HepG2 (cell line): ENCODE results near the gene MALRD1. TPM values are rescaled to one million over a fixed set of nuclear protein-coding genes. Genes with fewer than 3 reads are reported as not detected.

Source experiments
- ATAC-seq: fragments of 200-7000 bp; cut with Tn5 transposase; 3 replicates; pipeline ENCODE4 v1.9.1; 2020; ENCODE audit warnings: mild to moderate bottlenecking, moderate library complexity
- BruUV-seq: library from RNA; stranded (reverse); fragments of 400-500 nt; replicated peaks from 2 replicates; lab custom pipeline; 2021; lab: Mats Ljungman, UMichigan
- CTCF ChIA-PET: fragments of 300-600 bp; formaldehyde crosslinking; extraction: SDS; loops from one replicate; lab custom pipeline; 2021; ENCODE audit warnings: low total read pairs, inconsistent platforms, low intra/inter-chr PET ratio; lab: Yijun Ruan, JAX
- POLR2A ChIA-PET: fragments of 350-600 bp; sonication (Branson Sonifier 250); formaldehyde crosslinking; loops from one replicate; lab custom pipeline; 2020; ENCODE audit warnings: antibody characterized with exemption, inconsistent platforms; lab: Yijun Ruan, JAX
- DNase-seq: peaks from one replicate; pipeline ENCODE4 v3.0.0-alpha.2; 2015; ENCODE audit warnings: low spot score
- FAIRE-seq: peaks from 3 replicates; lab custom pipeline; 2011; peaks lifted over from hg19 to GRCh38; lab: Jason Lieb, UNC
- H2AFZ ChIP-seq: one replicate; pipeline ENCODE4 v1.6.1; 2011; ENCODE audit warnings: low read length, inconsistent platforms
- H3K27ac ChIP-seq: fragments of 300-600 bp; 3 replicates; pipeline ENCODE4 v1.8.0; 2011; ENCODE audit warnings: mixed run types, mild to moderate bottlenecking, mixed read lengths, low read length, inconsistent platforms; ENCODE audit not compliant: insufficient read depth; ENCODE audit errors: extremely low read length
- H3K27me3 ChIP-seq, 2 experiments: fragments of 200-600 bp in 1 of 2; 2 replicates in 1 of 2; 3 replicates in 1 of 2; pipeline versions ENCODE4 v1.6.0 to v1.8.0; 2011; ENCODE audit warnings: low read length in 2 of 2, mild to moderate bottlenecking in 2 of 2, moderate library complexity in 2 of 2, inconsistent platforms in 1 of 2; ENCODE audit not compliant: insufficient read depth in 2 of 2, control insufficient read depth in 1 of 2
- H3K36me3 ChIP-seq, 2 experiments: fragments of 200-600 bp in 1 of 2; replicated peaks in 1 of 2; 2 replicates in 1 of 2; 3 replicates in 1 of 2; pipeline versions ENCODE4 v1.5.1 to v1.8.0; 2011; ENCODE audit warnings: low read length in 2 of 2, inconsistent platforms in 1 of 2; ENCODE audit not compliant: insufficient read depth in 2 of 2, control insufficient read depth in 1 of 2
- H3K4me1 ChIP-seq: 2 replicates; pipeline ENCODE4 v1.5.1; 2012; ENCODE audit warnings: low read length, inconsistent platforms; ENCODE audit not compliant: insufficient read depth
- H3K4me2 ChIP-seq: 2 replicates; pipeline ENCODE4 v1.6.0; 2011; ENCODE audit warnings: low read depth, low read length, inconsistent platforms
- H3K4me3 ChIP-seq, 3 experiments: fragments of 200-600 bp in 1 of 3; sonication (generic), shearing (Covaris generic) in 1 of 3; replicated peaks in 1 of 3; 2 replicates each; pipeline ENCODE4 v1.5.1; 2011 to 2016; ENCODE audit warnings: low read length in 3 of 3, inconsistent platforms in 2 of 3, low read depth in 2 of 3, mild to moderate bottlenecking in 2 of 3, control low read depth in 1 of 3, mixed read lengths in 1 of 3; ENCODE audit not compliant: insufficient read depth in 1 of 3
- H3K79me2 ChIP-seq: one replicate; pipeline ENCODE4 v1.6.1; 2011; ENCODE audit warnings: low read length, inconsistent platforms; ENCODE audit not compliant: insufficient read depth
- H3K9ac ChIP-seq: 2 replicates; pipeline ENCODE4 v1.6.0; 2011; ENCODE audit warnings: mild to moderate bottlenecking, low read depth, low read length, inconsistent platforms; ENCODE audit not compliant: insufficient read depth
- H3K9me3 ChIP-seq: 2 replicates; pipeline ENCODE4 v1.5.1; 2012; ENCODE audit warnings: mild to moderate bottlenecking, low read length
- H4K20me1 ChIP-seq: 2 replicates; pipeline ENCODE4 v1.6.0; 2011; ENCODE audit warnings: inconsistent platforms, mild to moderate bottlenecking, low read length, moderate library complexity; ENCODE audit not compliant: insufficient read depth
- BCL6 ChIP-seq: IDR thresholded peaks from 2 replicates; pipeline ENCODE4 v1.6.1; 2016; ENCODE audit warnings: missing genetic modification reagents, missing compliant biosample characterization
- CREM ChIP-seq, 2 experiments: sonication (generic) in 1 of 2; formaldehyde crosslinking in 1 of 2; IDR thresholded peaks; 2 replicates each; pipeline versions ENCODE4 v1.4.0 to v1.6.1; 2016 to 2020; ENCODE audit warnings: antibody characterized with exemption in 1 of 2, mild to moderate bottlenecking in 1 of 2, missing genetic modification reagents in 1 of 2
- DNMT3B ChIP-seq: conservative IDR thresholded peaks from 2 replicates; pipeline ENCODE4 v1.6.1; 2016; ENCODE audit warnings: missing biosample characterization, control low read depth
- ESRRA ChIP-seq: sonication (generic); formaldehyde crosslinking; IDR thresholded peaks from 2 replicates; pipeline ENCODE4 v1.5.1; 2020; ENCODE audit warnings: mild to moderate bottlenecking, low read depth, missing genetic modification reagents
- LBX2 ChIP-seq: sonication (generic); formaldehyde crosslinking; IDR thresholded peaks from 2 replicates; pipeline ENCODE4 v1.5.0; 2020; ENCODE audit warnings: missing genetic modification reagents, mild to moderate bottlenecking, borderline replicate concordance
- SCMH1 ChIP-seq: sonication (generic); formaldehyde crosslinking; IDR thresholded peaks from 2 replicates; pipeline ENCODE4 v1.9.0; 2021; ENCODE audit warnings: missing genetic modification reagents, mild to moderate bottlenecking, borderline replicate concordance
- SP2 ChIP-seq: sonication (generic); formaldehyde crosslinking; IDR thresholded peaks from 2 replicates; pipeline ENCODE4 v1.5.1; 2020; ENCODE audit warnings: mild to moderate bottlenecking, missing genetic modification reagents
- TBX3 ChIP-seq: fragments of 450-650 bp; IDR thresholded peaks from 2 replicates; pipeline ENCODE4 v1.6.1; 2017; ENCODE audit warnings: antibody characterized with exemption, mild to moderate bottlenecking, inconsistent platforms, borderline replicate concordance
- ZNF296 ChIP-seq: sonication (generic); formaldehyde crosslinking; conservative IDR thresholded peaks from 2 replicates; pipeline ENCODE4 v1.5.0; 2020; ENCODE audit warnings: mild to moderate bottlenecking, missing genetic modification reagents
- ZNF619 ChIP-seq: sonication (generic); formaldehyde crosslinking; IDR thresholded peaks from 2 replicates; pipeline ENCODE4 v1.4.0; 2020; ENCODE audit warnings: mild to moderate bottlenecking, missing genetic modification reagents
- ZNF784 ChIP-seq: sonication (generic); formaldehyde crosslinking; IDR thresholded peaks from 2 replicates; pipeline ENCODE4 v1.5.1; 2020; ENCODE audit warnings: missing genetic modification reagents, mild to moderate bottlenecking, borderline replicate concordance
- WGBS: methylation state at CpG from one replicate; pipeline ENCODE4 v1.1.6; 2017; ENCODE audit warnings: low lambda C conversion rate; 5-methylcytosine and 5-hydroxymethylcytosine counted together
- in situ Hi-C: cut with HindIII; loops from 2 replicates; pipeline ENCODE4 v1.10.0; 2017; ENCODE audit warnings: low pct_unique_long_range_greater_than_20kb; ENCODE audit not compliant: extremely low pct_ligation_motif_present
- intact Hi-C: fragments of 100-400 bp; cut with micrococcal nuclease; formaldehyde crosslinking; loops from one replicate; pipeline ENCODE4 v1.10.0; 2022; ENCODE audit not compliant: unreplicated experiment
- polyA plus RNA-seq, 8 experiments: library from polyadenylated mRNA; depleted of rRNA in 3 of 8; stranded (reverse) in 7 of 8; unstranded in 1 of 8; fragments of >200 nt; fragmentation: Illumina TruSeq in 4 of 8; extraction: Trizol in 4 of 8; gene quantifications; 2 replicates each; pipeline versions ENCODE4 v1.2.1 to v1.2.3, GENCODE V29; 2011 to 2016; ENCODE audit warnings: low read depth in 4 of 8, missing spikeins in 1 of 8, mixed read lengths in 1 of 8; ENCODE audit not compliant: insufficient read depth in 1 of 8
- total RNA-seq, 5 experiments: library from RNA; depleted of rRNA; stranded (reverse); fragments of >200 nt; fragmentation: Illumina TruSeq; extraction: Trizol; gene quantifications; 2 replicates each; pipeline ENCODE4 v1.2.3, GENCODE V29; 2016; ENCODE audit warnings: low read depth in 1 of 5
- TF ChIP-seq, protein P1 (sequence below), 2 experiments: sonication (generic) in 1 of 2; formaldehyde crosslinking in 1 of 2; IDR thresholded peaks; 2 replicates each; pipeline versions ENCODE4 v1.4.0 to v1.6.1; 2016 to 2020; ENCODE audit warnings: borderline replicate concordance in 1 of 2, low read depth in 1 of 2, mild to moderate bottlenecking in 1 of 2, missing genetic modification reagents in 1 of 2
- TF ChIP-seq, protein P2 (sequence below): conservative IDR thresholded peaks from 2 replicates; pipeline ENCODE4 v1.6.1; 2018; ENCODE audit warnings: missing genetic modification reagents
- TF ChIP-seq, protein P3 (sequence below): sonication (generic); formaldehyde crosslinking; IDR thresholded peaks from 2 replicates; pipeline ENCODE4 v1.5.1; 2020; ENCODE audit warnings: missing genetic modification reagents, mild to moderate bottlenecking, borderline replicate concordance

MALRD1 gene
- total and polyA plus RNA-seq, 2 of the 13 experiments (the other 11 are each of a cell fraction or from before 2014, with no cell fraction given) = 5.7 to 15.4 TPM

GRCh38 chr10:19623321-19623720 lies 574.7 kb downstream of the MALRD1 start (continued):
- TF ChIP-seq ZNF619 (CRISPR knock-in tag) (no peak), TBX3 (no peak)

- FAIRE-seq = no peak
- CTCF ChIA-PET = no interaction called here
- TF ChIP-seq, protein P1, sequence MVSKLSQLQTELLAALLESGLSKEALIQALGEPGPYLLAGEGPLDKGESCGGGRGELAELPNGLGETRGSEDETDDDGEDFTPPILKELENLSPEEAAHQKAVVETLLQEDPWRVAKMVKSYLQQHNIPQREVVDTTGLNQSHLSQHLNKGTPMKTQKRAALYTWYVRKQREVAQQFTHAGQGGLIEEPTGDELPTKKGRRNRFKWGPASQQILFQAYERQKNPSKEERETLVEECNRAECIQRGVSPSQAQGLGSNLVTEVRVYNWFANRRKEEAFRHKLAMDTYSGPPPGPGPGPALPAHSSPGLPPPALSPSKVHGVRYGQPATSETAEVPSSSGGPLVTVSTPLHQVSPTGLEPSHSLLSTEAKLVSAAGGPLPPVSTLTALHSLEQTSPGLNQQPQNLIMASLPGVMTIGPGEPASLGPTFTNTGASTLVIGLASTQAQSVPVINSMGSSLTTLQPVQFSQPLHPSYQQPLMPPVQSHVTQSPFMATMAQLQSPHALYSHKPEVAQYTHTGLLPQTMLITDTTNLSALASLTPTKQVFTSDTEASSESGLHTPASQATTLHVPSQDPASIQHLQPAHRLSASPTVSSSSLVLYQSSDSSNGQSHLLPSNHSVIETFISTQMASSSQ (IDR thresholded peaks at IDR 0.05; ENCODE audit: low read depth) = no peak
- TF ChIP-seq, protein P1 (CRISPR knock-in tag; IDR thresholded peaks at IDR 0.05; ENCODE audit: borderline replicate concordance) = no peak
- no peak for TF ChIP-seq CREM (IDR thresholded peaks at IDR 0.05)
- no peak for TF ChIP-seq CREM (CRISPR knock-in tag; IDR thresholded peaks at IDR 0.05)
- no peak for TF ChIP-seq BCL6
- no peak for TF ChIP-seq LBX2 (CRISPR knock-in tag)
- TF ChIP-seq ZNF296 = no peak
- TF ChIP-seq, protein P2, sequence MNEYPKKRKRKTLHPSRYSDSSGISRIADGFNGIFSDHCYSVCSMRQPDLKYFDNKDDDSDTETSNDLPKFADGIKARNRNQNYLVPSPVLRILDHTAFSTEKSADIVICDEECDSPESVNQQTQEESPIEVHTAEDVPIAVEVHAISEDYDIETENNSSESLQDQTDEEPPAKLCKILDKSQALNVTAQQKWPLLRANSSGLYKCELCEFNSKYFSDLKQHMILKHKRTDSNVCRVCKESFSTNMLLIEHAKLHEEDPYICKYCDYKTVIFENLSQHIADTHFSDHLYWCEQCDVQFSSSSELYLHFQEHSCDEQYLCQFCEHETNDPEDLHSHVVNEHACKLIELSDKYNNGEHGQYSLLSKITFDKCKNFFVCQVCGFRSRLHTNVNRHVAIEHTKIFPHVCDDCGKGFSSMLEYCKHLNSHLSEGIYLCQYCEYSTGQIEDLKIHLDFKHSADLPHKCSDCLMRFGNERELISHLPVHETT = no peak
- TF ChIP-seq SCMH1 (CRISPR knock-in tag) = no peak
- TF ChIP-seq DNMT3B (CRISPR knock-in tag) = no peak
- no peak for TF ChIP-seq SP2 (CRISPR knock-in tag)
- no peak for TF ChIP-seq ESRRA (CRISPR knock-in tag)
- no peak for TF ChIP-seq ZNF784 (CRISPR knock-in tag)
- TF ChIP-seq, protein P3, sequence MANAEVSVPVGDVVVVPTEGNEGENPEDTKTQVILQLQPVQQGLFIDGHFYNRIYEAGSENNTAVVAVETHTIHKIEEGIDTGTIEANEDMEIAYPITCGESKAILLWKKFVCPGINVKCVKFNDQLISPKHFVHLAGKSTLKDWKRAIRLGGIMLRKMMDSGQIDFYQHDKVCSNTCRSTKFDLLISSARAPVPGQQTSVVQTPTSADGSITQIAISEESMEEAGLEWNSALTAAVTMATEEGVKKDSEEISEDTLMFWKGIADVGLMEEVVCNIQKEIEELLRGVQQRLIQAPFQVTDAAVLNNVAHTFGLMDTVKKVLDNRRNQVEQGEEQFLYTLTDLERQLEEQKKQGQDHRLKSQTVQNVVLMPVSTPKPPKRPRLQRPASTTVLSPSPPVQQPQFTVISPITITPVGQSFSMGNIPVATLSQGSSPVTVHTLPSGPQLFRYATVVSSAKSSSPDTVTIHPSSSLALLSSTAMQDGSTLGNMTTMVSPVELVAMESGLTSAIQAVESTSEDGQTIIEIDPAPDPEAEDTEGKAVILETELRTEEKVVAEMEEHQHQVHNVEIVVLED = no peak
Observed at GRCh38 chr10:19626156-19626555, 577.6 kb downstream of the MALRD1 start.

More at GRCh38 chr10:19626156-19626555, 577.6 kb downstream of the MALRD1 start:
- H3K27ac ChIP-seq = no peak overlapping the region
- H3K4me2 ChIP-seq = no peak overlapping the region
- no peak overlapping the region for H2AFZ ChIP-seq
- no peaks in the 10 kb centered on the region for H3K27me3 ChIP-seq
- WGBS = 34% methylated on average over 3 of the region's 3 CpGs
- H3K4me3 ChIP-seq = no peak overlapping the region
- DNase-seq (no peak), ATAC-seq (no peak)
- intact Hi-C loops = no loop called here
- H3K36me3 ChIP-seq = no peaks in the 10 kb centered on the region; a peak in 1 of 5 replicates
- POLR2A ChIA-PET = no interaction called here
- H3K79me2 ChIP-seq = no peaks in the 10 kb centered on the region
- H3K4me1 ChIP-seq = no peaks in the 10 kb centered on the region
- H4K20me1 ChIP-seq = no peaks in the 10 kb centered on the region
- H3K9me3 ChIP-seq = no peaks in the 10 kb centered on the region
- BruUV-seq = no TSS peak
- in situ Hi-C loops = no loop called here
- H3K9ac ChIP-seq = no peak overlapping the region
